IPS-NIHi11 (cell line): ENCODE results near the gene SRL.

Source experiments
- DNase-seq: peaks from one replicate; pipeline ENCODE4 v3.0.0; 2012; ENCODE audit warnings: mixed read lengths, low spot score

SRL gene

GRCh38 chr16:4241928-4242283 lies at the start of gene SRL:
SRL (minus strand) TSS chr16:4242080; CDS start chr16:4242067, 13 bp downstream.
- DNase-seq = no peak

GRCh38 chr16:4290236-4290830 lies 48.5 kb upstream of the SRL start:
- no peak for DNase-seq

- peak; percentile 90 for DNase-seq
These were observed 46.5 kb upstream of the SRL start for GRCh38 chr16:4288148-4288921.

- no peak for DNase-seq
These were observed 43.3 kb upstream of the SRL start for GRCh38 chr16:4285167-4285566.

GRCh38 chr16:4283939-4284338 lies 42.1 kb upstream of the SRL start:
- DNase-seq = no peak

DNA sequence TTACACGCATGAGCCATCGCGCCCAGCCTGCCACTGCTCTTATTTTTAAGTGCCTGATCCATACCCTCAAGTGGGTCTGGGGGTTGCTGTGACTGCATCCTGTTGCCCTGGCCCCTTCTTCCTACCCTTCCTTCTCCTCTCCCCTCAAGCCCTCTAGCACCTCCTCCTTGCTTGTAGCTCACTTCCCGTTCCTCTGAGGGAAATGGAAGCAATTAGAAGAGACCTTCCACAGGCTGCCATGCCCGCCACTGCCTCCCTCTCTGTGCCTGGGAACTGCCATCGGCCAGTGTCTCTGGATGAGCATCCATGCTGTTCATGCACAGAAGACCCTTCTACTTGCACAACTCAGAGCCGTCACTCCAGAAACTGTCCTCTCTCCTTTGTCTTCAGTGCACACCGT lies 41.6 kb upstream of the SRL start:
- no peak for DNase-seq

- no peak for DNase-seq
These were observed 38.7 kb upstream of the SRL start for GRCh38 chr16:4280625-4281024.

GRCh38 chr16:4277987-4278513 lies 36.2 kb upstream of the SRL start:
- no peak for DNase-seq

GRCh38 chr16:4275861-4276260 lies 34.0 kb upstream of the SRL start:
- DNase-seq = no peak

GRCh38 chr16:4273858-4274311 lies 32.0 kb upstream of the SRL start:
- DNase-seq = peak; percentile 81

GRCh38 chr16:4272114-4272956 lies 30.5 kb upstream of the SRL start:
- DNase-seq = peak; percentile 48

DNA sequence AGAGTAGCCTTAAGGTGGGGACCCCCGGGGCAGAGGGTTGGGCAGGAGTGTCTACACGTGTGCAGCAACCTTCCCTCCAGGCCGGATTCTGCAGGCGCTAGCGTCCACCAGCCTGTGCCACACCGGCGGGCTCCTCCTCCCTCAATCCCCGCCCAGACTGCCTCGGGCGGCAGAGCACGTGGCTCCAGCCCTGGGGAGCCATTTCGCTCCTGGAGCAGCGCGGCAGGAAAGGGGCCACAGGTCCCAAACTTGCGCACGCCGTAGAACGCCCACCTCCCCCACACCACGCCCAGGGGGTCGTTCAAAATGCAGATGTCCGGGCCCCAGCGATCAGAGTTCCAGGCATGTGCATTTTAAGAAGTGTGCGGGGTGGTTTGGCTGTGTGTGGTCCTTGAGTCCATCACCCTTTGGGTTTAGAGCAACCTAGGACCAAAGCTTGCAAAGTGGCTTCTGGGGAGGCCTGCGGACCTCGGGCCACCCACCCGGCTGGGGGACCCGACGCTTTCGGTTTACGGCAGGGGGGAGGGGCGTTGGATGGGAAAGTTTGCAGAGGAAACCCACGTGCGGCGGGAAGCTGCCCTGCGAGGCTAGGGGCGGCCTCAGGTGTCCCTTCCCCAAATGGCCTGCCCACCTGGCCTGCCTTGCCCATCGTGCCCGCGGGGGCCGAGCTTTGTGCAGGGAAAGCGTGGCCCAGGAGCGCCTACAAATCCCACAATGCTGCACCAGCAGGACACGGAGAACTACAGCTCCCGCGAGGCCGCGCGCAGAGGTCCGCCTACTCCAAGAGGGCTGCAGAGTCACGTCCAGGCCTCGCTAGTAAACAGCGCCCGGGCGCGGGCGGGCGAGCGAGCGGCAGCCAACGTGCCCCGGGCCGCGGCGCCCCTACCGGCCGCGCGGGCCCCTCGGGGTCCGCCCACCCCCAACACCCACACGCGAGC lies 29.6 kb upstream of the SRL start:
- peak; percentile 84 for DNase-seq

- no peak for DNase-seq
These were observed 28.7 kb upstream of the SRL start for GRCh38 chr16:4270595-4270994.

DNA sequence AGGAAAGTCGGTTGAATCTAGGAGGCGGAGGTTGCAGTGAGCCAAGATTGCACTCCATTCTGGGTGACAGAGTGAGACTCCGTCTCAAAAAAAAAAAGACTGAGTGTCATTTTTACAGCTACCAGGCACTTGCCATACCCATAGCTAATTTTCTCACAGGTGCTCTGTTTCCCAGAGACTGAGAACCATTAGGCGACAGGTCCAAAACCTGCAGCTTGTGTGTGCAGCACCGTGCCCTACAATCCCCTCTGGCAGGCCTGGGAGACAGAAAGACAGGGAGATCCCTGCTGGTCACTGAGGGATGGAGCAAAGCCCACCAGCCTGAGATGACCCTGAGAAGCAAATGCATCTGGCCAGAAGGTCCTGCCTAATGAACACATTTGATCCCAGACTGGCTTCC lies 28.2 kb upstream of the SRL start:
- DNase-seq = no peak

- peak; percentile 59 for DNase-seq
These were observed 24.5 kb upstream of the SRL start for GRCh38 chr16:4266372-4266771.

- DNase-seq = no peak
These were observed 23.8 kb upstream of the SRL start for GRCh38 chr16:4265676-4266075.

DNA sequence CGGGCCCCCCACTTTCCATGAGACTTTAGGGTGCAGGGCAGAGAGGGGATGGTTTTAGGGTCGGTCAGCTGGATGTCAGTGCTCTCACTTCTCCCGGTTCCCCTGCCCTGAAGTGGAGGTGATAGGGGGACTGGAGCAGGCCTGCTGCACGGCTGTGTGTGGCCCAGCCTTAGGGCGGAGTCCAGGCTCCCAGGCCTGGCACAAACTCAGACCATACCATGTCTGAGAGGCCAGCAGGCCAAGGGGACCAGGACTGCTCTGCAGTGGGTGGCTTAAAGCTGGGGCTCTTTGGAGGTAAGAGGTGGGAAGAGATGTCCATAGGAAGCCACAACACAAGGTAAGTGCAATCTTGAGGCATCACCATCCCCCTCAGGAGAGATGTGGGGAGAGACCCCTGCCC lies 22.7 kb upstream of the SRL start:
- no peak for DNase-seq

DNA sequence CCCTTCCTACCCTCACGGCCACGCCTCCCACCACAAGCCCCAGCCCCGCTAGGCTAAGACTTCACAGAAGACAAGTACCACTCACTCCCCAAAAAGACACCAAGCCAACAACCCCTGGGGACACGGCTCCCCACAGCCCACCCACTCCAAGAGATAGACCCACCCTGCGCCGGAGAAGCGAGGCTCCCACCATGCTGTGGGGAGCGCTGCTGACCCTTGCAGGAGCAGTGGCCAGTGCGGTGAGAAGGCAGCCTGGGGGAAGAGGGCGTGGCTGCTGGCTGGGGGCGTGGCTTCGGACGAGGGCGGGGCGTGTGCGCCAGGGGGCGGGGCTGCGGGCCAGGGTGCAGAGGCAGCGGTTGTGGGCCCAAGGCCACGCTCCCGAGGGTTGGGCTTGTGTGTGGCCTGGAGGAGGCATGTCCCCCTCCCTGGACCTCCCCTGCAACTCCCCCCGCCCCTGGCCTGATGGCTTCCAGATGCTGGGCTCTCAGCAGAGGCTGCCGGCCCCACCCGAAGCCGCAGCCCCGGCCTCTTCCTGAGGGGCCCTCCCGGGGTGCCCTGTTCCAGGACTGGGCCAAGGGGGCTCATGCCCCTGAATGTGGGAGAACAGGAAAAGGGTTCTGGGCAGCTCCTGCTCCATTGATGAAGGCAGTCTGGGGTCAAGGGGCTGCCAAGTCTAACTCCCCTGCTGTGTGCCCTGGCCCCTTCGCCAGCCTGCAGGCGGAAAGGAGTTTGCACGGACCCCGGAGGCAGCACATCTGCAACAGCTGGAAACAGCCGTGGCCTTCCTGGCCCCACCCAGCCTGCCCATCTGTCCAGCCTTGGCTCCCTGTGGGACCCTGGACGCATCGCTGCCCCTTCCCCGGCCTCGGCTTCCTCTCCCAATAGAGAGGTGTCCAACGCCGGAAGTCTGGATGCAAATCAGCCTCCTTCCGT lies 21.9 kb upstream of the SRL start:
- DNase-seq = peak; percentile 94

GRCh38 chr16:4262303-4262835 lies 20.5 kb upstream of the SRL start:
- DNase-seq = no peak

GRCh38 chr16:4261557-4262172 lies 19.8 kb upstream of the SRL start:
- DNase-seq = peak; percentile 84
